Activated T-cell treated with anti-CD3 and anti-CD28 coated beads, Interleukin-2, amount 50 U/mL, for 48 hours (primary cell): Measurements from ENCODE around the gene KRTAP5-6.
A peak's percentile ranks its signal among the peaks of the same experiment; 100 is the strongest.

Experiments
- DNase-seq, 2 experiments: peaks; one replicate each; pipeline ENCODE4 v3.0.0-alpha.2; 2020

Gene KRTAP5-6

DNA sequence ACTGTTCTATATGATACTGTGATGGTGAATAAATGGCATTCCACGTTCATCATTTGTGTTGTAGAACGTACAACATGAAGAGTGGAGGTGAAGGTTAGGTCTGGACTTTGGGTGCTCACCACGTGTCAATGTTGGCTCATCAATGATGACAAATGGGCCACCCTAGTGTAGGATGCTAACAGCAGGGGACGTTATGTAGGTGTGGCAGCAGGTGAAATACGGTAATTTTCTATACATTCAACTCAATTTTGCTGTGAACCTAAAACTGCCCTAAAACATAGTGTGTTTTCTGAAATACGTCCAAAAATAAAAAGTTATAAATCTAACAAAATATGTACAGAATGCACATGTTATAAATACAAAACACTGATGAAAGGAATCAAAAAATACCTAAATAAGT, 6.2 kb downstream of the KRTAP5-6 start:
- DNase-seq: no peak

DNA sequence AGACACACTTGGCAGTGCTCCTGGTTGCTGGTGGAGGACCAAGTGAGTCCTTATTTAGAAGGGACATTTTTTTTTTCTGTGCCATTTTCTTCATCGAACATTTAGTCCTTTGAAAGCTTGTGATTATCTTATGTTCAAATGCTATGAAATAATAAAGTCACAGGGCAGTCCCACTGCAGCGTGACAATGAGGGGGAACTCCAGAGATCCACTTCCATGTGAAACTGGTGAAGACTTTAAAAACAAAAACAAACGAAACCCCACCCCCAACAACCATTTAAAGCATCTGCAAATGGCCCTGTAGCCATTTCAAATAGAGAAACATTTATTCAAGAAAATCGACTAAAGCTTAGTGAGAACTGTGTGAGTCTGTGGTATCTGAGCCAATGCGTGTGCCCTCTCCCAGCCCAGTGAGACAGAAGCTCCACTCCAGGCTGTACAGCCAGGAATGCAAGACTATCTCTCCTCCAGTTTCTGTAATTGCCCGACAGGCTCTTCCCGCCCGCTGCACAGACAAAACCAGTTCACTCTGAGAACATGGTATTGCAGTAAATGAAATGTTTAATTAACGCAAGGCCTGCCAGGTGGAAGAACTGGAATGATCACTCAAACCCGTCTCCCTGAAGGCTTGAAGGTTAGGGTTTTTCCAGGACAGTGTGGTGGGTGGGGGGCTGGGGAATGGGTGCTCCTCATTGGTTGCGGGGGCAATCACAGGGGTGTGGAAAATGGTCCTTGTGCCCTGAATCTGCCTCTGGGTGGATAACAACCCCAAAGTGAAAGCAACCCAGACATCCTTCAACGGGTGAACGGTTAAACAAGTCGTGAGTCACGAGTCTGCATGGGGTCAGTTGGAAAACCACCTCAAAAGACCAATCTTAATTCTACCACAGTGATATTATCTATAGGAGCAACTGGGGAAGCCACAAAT, 8.4 kb downstream of the KRTAP5-6 start:
- no peak for DNase-seq

GRCh38 chr11:1706634-1707400, 9.8 kb downstream of the KRTAP5-6 start:
- DNase-seq: peak in 1 of 2 experiments; percentile 54

GRCh38 chr11:1707751-1708150, 10.8 kb downstream of the KRTAP5-6 start:
- DNase-seq: no peak

GRCh38 chr11:1708716-1709115, 11.7 kb downstream of the KRTAP5-6 start:
- no peak for DNase-seq

DNA sequence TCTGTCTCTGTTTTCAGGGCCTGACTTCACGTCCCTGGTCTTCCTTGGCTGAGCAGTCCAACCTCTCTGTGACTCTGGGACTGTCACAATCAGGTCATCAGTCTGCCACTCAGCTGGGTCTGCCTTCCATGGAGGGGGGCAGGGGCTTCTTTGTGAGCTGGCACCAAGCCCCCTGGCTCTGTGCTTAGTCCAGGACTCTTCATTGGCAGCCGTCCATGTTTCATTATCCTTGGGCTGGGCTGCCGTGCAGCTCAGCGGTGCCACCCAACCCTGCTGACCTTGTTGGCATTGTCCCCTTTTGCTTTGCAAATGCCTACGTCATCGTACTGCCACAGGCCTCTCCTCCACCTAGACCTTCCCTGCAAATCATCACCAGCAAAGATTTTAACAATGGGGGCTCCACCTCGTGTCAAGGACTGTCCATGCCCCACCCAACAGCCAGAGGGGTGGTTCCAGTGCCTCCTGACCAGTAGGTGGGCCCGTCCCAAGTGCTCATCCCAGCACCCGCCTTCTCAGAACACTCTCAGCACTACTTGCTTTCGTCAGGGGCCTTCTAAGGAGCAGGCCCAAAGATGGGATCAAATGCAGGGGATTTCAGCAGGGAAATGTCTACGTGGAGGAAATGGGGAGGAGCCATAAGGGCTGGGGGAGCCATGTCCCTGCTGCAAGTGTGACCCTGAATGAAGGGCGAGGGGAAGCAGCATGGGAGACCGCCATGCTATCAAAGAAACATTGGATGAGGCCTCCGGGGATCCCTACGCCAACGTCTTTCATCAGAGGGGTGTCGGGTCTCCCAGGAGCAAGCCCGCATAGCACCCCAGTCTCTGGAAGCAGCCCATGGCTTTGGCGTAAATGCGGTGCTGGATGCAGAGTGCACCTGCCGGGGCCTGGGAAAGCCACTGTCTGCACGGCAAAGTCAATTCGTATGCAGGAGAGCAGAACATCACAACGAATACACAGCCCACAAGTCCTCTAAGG, 18.2 kb downstream of the KRTAP5-6 start:
- DNase-seq: no peak

DNA sequence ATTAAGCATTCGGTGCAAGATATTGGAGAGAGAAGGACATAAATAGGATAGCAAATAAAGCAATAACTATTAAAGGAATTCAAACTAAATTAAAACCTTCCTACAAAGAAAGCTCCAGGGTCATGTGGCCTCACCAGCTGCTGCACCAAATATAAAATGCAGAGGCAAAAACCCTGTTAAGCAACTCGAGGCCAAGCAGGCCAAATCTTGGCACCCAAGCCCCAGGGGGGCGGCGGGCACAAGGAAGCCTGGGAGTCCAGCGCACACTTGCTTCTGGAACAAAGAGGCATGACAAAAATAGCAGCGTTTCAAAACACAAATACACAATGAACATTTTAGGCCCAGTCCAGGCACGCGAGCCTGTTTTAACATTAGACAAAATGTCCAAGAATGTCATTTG, 20.8 kb downstream of the KRTAP5-6 start:
- no peak for DNase-seq

DNA sequence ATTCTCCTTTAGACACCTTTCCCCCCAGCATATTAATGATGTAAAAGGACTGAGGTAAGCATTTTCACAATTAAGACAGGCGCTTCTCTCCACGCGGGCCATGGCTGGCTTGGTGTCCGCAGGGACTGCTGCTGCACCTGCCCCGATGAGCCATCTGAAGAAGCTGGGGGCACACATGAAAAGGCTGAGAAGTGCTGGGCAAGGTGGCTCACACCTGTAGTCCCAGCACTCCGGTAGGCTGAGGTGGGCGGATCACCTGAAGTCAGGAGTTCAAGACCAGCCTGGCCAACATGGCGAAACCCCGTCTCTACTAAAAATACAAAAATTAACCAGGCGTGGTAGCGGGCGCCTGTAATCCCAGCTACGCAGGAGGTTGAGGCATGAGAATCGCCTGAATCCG, 21.3 kb downstream of the KRTAP5-6 start:
- no peak for DNase-seq

DNA sequence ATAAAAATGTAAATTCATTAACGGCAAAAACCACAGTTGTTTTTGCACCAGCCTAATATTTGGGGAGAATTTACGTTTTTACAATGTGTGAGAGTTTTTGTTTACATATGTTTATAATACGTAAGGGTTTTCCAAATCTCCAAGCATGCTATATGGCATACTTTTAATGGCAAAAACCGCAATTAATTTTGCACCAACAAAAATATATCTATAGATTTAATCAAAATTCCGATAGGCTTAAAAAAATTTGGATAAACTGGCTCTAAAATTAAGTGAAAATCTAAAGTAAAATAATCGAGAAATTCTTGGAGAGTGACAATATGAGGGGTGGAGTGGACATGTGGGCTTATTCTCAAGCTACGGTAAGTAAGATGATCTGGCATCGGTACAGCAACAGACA, 22.8 kb downstream of the KRTAP5-6 start:
- DNase-seq: no peak

GRCh38 chr11:1727096-1727690, 30.2 kb downstream of the KRTAP5-6 start:
- peak; percentile 26 to 37 for DNase-seq

- no peak for DNase-seq
These were observed 30.9 kb downstream of the KRTAP5-6 start for GRCh38 chr11:1727861-1728260.

DNA sequence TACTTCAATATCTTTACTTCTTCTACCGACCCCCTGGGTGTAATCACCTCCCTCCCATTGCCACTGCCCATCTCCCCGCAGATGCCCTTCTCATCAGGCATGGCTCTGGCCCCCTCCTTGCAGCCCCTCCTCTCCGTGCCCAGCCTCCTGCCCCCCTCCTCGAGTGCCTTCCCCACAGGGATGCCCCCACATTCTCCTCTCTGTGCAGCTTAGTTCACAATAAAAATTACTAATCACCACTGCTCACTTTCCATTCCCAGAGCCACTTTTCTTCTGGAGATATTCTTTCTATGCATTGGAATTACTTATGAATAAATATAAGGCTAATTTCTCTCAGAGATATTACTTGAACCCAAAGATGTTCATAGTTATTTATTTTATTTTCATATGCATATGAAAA, 31.3 kb downstream of the KRTAP5-6 start:
- DNase-seq: no peak

DNA sequence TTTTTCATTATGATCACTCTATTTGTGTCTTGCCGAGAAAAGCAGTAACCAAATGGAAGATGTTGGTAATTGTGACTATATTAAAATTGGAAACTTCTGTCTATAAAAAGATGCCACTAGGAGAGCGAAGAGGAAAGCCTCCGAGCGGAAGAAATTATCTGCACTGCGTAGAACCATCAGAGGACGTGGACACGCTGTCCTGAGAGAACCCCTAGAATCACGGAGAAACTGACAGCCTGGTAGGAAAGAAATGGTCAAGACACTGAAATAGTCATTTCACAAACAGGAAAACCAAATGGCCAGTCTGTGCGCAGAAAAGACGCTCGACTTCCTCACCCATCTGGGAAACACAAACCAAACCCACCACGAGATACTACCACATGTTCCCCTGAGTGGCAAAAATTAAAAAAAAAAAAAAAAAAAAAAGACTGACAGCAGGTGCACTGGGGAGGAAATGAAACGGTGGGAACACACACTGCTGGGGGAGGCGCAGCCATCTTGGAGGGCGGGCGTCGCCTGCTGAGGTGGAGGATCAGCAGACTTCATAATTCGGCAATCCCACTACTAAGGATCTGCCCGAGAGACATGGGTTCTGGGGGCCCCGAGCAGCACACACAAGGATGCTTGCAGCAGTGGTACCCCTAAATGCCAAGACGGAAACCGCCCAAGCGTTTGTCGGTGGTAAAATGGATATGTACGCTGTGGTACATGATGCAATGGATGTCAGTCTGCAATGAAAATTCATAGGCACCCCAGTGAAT, 32.1 kb downstream of the KRTAP5-6 start:
- peak; percentile 48 to 55 for DNase-seq

GRCh38 chr11:1729692-1730011, 32.7 kb downstream of the KRTAP5-6 start:
- no peak for DNase-seq

DNA sequence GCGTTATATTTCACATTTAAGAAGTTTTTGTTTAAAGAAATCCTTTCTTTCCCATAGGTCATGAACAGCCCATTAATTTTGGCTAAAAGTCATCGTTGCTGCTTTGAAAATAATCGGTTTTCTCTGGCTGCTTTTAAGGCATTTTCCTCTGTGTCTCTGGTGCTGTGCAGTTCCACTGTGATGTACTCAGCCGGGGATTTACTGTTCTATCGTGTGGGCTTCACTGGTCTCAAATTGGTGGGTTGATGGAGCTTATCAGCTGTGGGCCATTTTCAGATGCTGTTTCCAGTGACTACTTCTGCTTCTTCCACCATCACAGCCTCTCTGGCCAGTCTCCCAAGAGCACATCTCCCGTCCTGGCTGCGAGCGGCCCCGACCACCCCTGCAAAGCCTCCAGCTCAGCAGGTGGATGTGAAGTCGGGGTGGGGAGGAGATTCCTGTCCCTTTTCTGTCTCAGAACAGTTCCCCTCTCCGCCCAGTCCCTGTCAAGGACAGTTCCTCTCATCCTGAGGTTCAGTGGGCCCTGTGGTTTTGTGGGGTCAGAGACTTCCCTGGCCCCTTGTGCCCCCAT, 33.1 kb downstream of the KRTAP5-6 start:
- no peak for DNase-seq

- no peak for DNase-seq
These were observed 34.6 kb downstream of the KRTAP5-6 start for GRCh38 chr11:1731451-1732059.

- DNase-seq: no peak
These were observed 35.5 kb downstream of the KRTAP5-6 start for GRCh38 chr11:1732418-1733008.

- no peak for DNase-seq
These were observed 36.2 kb downstream of the KRTAP5-6 start for GRCh38 chr11:1733009-1733715.

GRCh38 chr11:1733716-1734640, 37.0 kb downstream of the KRTAP5-6 start:
- DNase-seq: no peak
